Uterus (tissue), 2 donors: ENCODE data around the gene GALNT9.

ENCODE experiments used
- POLR2A ChIP-seq, 2 donors: fragments of 450-650 bp; IDR thresholded peaks; one replicate each; pipeline ENCODE4 v1.6.1; 2016; ENCODE audit warnings: antibody characterized with exemption in 2 of 2, mild to moderate bottlenecking in 1 of 2, moderate library complexity in 1 of 2
- TF ChIP-seq, protein P1 (sequence below), 4 experiments: fragments of 200-600 bp in 2 of 4; fragments of 450-650 bp in 2 of 4; sonication (generic) in 2 of 4; IDR thresholded peaks; one replicate each; pipeline ENCODE4 v1.5.1; 2016 to 2019; ENCODE audit warnings: antibody characterized with exemption in 4 of 4, mild to moderate bottlenecking in 2 of 4, moderate library complexity in 1 of 4

- TF ChIP-seq, protein P1, sequence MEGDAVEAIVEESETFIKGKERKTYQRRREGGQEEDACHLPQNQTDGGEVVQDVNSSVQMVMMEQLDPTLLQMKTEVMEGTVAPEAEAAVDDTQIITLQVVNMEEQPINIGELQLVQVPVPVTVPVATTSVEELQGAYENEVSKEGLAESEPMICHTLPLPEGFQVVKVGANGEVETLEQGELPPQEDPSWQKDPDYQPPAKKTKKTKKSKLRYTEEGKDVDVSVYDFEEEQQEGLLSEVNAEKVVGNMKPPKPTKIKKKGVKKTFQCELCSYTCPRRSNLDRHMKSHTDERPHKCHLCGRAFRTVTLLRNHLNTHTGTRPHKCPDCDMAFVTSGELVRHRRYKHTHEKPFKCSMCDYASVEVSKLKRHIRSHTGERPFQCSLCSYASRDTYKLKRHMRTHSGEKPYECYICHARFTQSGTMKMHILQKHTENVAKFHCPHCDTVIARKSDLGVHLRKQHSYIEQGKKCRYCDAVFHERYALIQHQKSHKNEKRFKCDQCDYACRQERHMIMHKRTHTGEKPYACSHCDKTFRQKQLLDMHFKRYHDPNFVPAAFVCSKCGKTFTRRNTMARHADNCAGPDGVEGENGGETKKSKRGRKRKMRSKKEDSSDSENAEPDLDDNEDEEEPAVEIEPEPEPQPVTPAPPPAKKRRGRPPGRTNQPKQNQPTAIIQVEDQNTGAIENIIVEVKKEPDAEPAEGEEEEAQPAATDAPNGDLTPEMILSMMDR (IDR thresholded peaks at IDR 0.05), result no peak
- TF ChIP-seq POLR2A (IDR thresholded peaks at IDR 0.05), result no peak
Measured at GRCh38 chr12:132227118-132227517, 102.3 kb downstream of the GALNT9 start.
